Measurements from ENCODE around the gene SLC22A25.

The SLC22A25 gene

GRCh38 chr11:63212742-63213141, 30.7 kb downstream of the SLC22A25 start:
- DNase-seq (ENCODE audit: extremely low spot score): peak; percentile 34
- no peak for TF ChIP-seq ELF4 (IDR thresholded peaks at IDR 0.05)
- no peak for TF ChIP-seq HDGF (IDR thresholded peaks at IDR 0.05; ENCODE audit: borderline replicate concordance)
- TF ChIP-seq FOXM1 (IDR thresholded peaks at IDR 0.05; ENCODE audit: borderline replicate concordance): no peak
- TF ChIP-seq TARDBP (IDR thresholded peaks at IDR 0.05): no peak
- ChIA-PET POLR2A (no interaction called here), CTCF (interaction anchor here (1.2 to 1.3 kb wide), 2 partner anchors 34 to 85 kb away, joined by 3 to 5 read pairs; no protein-coding TSS in a partner anchor)

- DNase-seq (ENCODE audit: extremely low spot score): no peak
- CTCF ChIA-PET: no interaction called here
- POLR2A ChIA-PET: no interaction called here
- TF ChIP-seq ZNF384 (IDR thresholded peaks at IDR 0.05) (no peak), HDGF (IDR thresholded peaks at IDR 0.05; ENCODE audit: borderline replicate concordance) (no peak), SUZ12 (IDR thresholded peaks at IDR 0.05) (no peak), FOXK2 (IDR thresholded peaks at IDR 0.05) (no peak), PKNOX1 (IDR thresholded peaks at IDR 0.05) (no peak), CTBP1 (IDR thresholded peaks at IDR 0.05; ENCODE audit: borderline replicate concordance) (no peak), TARDBP (IDR thresholded peaks at IDR 0.05) (no peak), NFRKB (IDR thresholded peaks at IDR 0.05) (no peak), ARNT (IDR thresholded peaks at IDR 0.05) (no peak), FOXA1 (IDR thresholded peaks at IDR 0.05) (no peak), FOXM1 (IDR thresholded peaks at IDR 0.05; ENCODE audit: borderline replicate concordance) (no peak), LEF1 (IDR thresholded peaks at IDR 0.05; ENCODE audit: borderline replicate concordance) (no peak), SP1 (IDR thresholded peaks at IDR 0.05) (no peak), BHLHE40 (IDR thresholded peaks at IDR 0.05; ENCODE audit: borderline replicate concordance) (no peak), ELF4 (IDR thresholded peaks at IDR 0.05) (no peak)
Measured at GRCh38 chr11:63210111-63210510, 33.3 kb downstream of the SLC22A25 start.

Data from HEK293T (cell line).